HG03432 (cell line): ENCODE measurements around the gene SEC23B.
A peak's percentile ranks its signal among the peaks of the same experiment; 100 is the strongest.
"Not testable (repeated sequence)": the region's sequence is repeated elsewhere in the genome, so short reads cannot be mapped to it uniquely, and the experiment has no call there.

ENCODE experiments used
- ATAC-seq: cut with Tn5 transposase; IDR thresholded peaks from one replicate; pipeline ENCODE4 v1.9.1; 2021; ENCODE audit warnings: mild to moderate bottlenecking, moderate library complexity; ENCODE audit not compliant: unreplicated experiment

Gene SEC23B

DNA sequence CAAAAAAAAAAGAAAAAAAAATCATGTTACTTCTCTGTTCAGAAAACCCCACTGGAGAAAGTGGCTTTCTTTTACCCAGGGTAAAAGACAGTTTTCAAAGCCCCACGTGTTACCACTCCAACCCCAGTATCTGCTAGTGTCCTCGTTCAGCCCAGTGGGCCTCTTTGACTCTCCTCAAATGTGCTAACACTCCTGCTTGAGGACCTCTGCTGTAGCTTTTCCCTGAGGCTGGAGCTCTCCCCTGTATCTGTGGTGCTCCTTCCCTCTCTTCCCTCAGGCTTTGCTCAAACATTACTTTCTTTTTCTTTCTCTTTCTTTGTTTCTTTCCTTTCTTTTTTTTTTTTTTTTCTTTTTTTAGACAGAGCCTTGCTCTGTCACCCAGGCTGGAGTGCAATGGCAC is 15.3 kb downstream of the SEC23B start:
- ATAC-seq, result no peak

DNA sequence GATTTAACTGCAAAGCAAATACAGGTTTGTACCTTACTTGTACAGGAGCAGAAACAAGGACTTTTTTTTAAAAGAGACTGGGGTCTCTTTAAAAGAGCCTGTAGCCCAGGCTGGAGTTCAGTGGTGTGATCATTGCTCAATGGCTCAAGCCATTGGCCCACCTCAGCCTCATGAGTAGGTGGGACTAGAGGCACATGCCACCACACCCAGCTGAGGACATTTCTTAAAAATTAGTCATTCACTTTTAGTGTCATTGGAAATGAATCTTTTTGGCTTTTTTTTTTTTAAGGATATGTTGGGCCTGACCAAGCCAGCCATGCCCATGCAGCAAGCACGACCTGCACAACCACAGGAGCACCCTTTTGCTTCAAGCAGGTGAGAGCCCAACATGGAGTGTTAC is 16.9 kb downstream of the SEC23B start:
- ATAC-seq, result no peak

DNA sequence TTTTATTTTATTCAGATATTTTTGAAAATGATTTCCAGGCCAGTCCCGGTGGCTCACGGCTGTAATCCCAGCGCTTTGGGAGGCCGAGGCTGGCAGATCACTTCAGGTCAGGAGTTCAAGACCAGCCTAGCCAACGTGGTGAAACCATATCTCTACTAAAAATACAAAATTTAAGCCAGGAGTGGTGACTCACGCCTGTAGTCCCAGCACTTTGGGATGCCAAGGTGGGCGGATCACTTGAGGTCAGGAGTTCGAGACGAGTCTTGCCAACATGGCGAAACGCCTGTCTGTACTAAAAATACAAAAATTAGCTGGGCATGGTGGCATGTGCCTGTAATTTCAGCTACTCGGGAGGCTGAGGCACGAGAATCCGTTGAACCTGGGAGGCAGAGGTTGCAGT is 19.0 kb downstream of the SEC23B start:
- ATAC-seq, result not testable (repeated sequence)

DNA sequence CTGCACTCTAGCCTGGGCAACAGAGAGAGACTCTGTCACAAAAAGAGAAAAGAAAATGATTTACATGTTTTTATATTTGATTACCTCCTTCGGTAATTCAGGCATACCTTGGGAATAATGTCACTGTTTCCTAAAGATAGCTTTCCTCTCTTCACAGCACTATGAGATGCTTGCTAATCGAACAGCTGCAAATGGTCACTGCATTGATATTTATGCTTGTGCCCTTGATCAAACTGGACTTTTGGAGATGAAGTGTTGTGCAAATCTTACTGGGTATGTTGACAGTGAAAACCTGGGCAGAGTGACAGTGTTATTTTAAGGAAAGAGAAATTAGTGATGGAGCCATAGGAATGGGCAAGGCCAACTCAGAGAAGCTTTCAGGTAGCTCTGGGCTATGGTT is 19.6 kb downstream of the SEC23B start:
- no peak for ATAC-seq

DNA sequence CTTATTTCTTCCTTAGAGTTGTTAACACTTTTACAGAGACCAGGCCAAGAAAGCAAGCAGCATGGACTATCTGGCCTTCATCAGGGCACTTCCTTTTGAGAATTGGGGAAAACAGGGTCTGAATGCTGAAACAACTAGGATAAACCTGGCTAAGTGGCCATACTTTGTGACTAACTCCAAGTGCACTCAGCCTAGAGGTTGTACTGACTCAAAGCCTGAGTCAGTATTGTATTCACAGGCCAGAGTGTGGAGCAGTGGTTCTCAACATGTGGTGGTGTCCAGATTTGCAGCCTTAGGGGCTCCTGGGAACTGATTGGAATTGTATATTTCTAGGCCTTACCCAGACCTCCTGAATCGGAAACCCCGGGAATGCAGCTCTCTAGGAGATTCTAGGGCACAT is 20.1 kb downstream of the SEC23B start:
- no peak for ATAC-seq

DNA sequence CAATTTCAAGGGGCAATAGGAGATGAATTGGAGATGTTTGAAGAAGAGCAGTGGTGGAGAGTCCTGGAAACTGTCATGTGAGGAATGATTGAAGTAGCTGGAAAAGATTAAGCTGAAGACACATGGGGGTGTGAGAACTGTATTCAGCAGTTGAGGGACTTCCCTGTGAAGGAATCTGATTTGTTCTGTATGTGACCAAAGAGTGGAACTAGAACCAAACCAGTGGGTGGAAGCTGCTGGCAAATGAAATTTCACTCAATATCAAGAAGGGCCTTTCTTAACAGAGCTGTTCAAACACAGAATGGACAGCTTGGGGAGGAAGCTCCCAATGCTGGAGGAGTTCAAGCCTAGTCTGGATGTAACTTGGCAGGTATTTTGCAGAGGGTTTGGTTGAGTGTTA is 21.3 kb downstream of the SEC23B start:
- ATAC-seq, result no peak

DNA sequence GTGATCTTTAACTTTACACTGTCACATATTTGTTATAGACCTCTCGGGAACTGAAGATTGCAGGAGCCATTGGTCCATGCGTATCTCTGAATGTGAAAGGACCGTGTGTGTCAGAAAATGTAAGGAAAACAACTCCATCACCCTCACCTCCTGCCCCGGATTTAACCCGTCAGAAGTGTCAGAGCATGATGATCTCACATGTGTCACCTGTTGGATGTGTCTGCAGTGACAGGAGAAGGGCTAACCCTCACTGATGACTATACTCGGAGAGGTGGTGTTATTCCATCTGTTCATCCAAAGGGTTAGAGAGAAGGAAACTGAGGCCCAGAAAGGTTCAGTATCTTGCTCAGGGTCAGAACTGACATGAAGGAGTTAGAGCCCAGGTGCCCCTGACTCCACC is 24.9 kb downstream of the SEC23B start:
- ATAC-seq, result no peak

DNA sequence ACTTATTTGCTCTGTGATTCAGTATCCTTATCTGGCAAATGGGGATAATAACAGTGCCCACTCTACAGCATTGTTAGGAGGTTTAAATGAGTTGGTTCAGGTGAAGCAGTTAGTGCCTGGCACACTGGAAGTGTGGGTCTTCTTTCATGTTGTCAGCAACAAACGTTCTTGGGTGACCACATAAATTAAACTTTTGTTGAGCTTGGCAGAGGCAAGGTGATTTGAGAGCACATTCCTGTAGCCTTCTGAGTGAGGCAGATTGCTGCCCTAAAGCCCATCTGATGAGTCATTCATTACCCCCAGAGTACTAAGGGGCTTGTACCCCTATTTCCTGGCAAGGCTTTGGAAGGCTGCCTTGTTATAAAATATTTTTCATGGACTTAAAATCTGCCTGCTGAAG is 25.8 kb downstream of the SEC23B start:
- ATAC-seq, result no peak

DNA sequence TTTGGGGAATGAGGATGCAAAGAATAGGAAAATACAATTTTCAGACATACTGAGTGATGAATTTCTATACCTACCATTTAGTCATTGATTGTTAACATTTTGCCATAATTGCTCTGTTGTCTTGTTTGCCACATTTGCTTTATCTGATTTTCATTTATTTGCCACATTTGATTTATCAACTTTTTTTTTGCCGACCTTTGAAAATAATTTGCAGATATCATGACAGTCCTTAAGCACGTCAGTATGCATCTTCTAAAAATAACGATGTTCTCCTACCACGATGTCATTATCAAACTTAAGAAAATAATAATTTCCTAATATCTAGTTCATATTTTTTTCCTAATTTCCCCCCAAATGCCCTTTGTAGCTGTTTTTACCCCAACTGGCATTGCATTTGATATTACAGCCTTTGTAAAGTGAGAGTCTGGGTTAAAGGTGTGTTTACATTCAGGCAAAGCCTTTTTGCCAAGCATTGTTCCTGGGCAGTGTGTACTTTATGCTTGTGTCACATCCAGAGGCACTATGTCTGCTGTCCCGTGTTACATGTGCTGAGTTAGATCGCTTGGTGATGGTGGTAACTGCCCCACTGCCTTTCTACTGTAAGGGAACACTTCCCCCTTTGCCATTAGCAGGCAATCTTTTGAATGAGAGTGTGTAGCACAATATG is 26.4 kb downstream of the SEC23B start:
- no peak for ATAC-seq

DNA sequence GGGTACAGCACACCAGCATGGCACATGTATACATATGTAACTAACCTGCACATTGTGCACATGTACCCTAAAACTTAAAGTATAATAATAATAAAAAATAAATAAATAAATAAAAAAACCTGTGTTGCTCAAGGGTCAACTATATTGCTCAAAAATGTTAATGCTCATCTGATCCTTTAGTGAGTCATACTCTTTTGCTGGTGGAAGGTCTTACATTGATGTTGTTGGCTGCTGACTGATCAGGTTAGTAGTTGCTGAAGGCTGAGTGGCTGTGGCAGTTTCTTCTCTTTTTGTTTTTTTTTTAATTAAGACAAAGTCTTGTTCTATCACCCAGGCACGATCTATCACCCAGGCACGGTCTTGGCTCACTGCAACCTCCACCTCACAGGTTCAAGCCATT is 29.9 kb downstream of the SEC23B start:
- no peak for ATAC-seq

DNA sequence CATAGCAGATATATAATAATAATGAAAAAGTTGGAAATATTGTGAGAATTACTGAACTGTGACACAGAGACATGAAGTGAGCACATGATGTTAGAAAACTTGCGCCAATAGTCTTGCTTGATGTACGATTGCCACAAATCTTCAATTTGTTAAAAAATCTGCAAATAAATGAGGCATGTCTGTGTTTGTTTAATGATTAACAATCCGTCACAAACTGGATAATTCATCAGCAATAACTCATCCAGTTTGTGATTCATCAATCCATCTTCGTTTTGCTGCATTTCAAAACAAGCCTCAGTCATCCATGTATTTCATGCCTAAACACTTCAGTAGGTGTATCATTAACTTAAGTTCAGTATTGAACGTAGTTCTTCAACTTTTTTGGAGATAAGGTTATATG is 34.0 kb downstream of the SEC23B start:
- ATAC-seq, result no peak

DNA sequence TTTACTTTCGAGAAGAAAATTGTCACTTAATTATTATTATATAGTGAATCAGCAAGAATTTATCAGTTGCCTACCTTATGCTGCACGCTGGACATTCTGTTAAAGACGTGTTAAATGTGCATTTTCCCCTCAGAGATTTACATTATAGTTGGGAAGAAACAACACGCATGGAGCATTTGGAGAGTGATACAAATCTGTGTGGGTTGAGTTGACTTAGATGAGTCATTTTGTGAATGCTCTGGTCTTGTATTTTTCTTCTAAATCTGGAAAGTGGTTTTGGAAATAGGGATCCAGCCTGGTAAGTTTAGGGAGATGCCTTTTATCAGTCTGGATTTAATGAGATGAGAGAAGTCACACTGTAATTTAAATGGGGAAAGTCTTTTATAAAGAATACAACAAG is 35.5 kb downstream of the SEC23B start:
- no peak for ATAC-seq

DNA sequence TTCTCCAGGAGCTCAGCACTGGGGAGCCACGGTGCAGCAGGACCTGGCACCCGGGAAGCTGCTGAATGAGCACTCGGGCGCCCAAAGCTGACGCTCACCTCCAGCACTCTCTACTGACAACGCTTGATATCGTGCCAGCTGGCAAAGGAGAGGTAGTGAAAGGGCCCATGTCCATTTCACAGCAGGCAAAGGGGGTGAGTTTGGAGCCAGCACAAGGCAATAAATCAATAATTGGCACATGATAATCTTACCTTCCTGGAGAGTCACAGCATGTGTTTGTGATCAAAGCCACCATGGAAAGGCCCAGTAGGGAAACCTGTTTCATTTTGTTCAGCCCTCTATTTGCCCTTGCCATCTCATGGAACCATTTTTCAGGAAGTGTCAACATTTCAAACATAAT is 36.2 kb downstream of the SEC23B start:
- ATAC-seq, result no peak

DNA sequence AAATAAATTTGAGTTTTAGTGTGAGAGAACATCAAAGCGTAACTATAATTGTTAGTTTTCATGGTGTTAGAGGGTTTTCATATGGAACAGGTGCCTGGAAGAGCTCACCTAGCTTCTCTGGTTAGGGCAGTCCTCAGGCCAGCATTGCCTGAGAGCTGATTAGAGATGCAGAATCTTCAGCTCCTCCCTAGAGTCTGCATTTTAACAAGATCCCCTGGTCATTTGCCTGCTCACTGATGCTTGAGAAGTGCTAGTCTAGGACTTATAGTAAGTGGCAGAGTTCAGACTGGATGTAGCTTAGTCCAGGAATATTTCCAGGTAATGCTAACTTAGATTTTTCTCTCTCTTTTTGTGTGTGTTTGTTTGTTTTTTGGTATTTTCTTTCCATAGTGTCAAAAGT is 37.8 kb downstream of the SEC23B start:
- no peak for ATAC-seq

DNA sequence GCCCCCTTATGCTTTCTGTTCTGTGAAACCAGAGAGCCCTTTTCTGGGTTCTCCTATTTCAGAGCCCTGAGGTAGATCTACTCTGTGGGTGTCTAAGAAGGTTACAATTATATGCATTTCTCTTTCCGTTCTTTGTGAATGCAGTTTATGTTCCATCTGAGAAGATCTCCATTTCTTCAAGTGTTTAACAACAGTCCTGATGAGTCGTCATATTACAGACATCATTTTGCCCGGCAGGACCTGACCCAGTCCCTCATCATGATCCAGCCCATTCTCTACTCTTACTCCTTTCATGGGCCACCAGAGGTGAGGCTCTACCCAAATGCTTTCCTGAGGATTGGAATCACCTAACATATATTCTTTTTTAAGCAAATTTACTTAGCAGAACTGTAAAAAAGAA is 40.7 kb downstream of the SEC23B start:
- ATAC-seq, result no peak

DNA sequence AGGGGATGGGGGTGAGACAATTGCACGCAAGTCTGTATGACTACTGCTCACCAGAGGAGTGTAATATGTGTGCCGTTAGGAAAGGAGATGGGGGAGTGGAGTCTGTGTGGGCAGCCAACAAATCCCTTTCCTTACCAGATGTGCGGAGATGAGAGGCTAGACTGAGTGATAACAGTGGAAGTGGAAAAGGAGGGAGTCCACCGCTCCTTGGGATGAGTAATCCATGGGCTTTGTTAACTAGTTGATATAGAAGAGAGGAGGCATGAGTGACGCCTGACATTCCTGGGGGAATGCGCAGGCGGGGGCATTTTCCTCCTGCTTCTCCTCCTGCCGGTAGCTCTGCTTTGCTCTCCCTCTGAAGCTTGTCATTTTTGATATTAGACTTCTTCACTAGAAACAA is 46.0 kb downstream of the SEC23B start:
- no peak for ATAC-seq

DNA sequence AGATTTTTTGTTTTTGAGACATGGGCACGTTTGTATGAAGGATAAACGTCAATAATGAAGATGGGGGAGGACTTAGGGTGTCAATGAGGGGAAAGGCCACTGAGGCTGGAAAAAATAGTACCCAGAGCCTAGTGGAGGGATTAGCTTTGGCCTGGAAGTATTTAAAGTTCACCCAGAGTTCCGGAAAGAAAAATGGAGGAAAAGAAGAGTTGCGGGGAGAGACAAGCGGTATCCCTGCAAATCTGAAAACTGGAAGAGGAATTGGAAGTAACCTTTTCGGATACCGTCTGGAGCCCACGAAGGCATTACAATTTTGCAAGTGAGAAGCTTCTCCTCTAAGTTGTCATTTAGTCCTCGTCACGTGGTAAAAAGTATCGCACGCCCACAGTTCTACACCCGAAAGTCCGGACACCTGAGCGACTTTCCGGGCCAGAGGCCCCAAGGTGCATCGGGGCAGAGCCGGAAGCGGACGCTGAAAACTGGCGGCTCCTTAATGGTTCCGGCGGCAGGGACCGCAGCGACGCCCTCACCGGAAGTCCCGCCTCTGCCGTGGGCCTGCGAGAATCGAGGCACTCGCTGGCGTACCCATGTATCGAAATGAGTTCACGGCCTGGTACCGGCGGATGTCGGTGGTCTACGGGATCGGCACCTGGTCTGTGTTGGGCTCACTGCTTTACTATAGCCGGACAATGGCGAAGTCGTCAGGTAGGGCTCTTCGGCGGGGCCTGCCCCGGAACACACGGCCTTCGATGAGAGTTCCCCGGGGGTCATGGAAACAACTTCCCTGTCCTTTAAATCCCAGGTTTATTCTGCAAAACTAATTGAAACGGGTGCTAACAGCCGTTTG is 59.4 kb downstream of the SEC23B start, which contains the start of gene SMIM26:
Gene SMIM26, plus strand, starts transcription at position 541 of the 847 bp plus-strand sequence. Its CDS starts 47 bp downstream, at position 588.
- ATAC-seq, result peak; percentile 100

DNA sequence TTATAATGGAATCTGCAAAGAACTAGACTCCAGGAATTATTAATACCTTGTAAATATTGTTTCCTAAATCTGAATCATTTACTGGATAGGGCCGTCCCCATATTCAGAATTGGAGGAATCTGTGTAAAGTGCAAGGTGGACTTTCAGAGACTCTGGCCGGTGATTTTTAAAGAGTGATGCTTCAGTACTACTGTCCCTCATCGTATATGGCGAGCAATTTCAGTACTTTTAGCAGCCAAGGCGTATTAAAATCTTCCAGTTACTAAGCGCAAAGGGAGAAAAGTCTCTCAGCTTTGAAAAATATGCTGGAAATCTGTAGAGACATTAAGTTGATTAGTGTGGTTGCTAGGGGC is 60.0 kb downstream of the SEC23B start:
- ATAC-seq, result peak; percentile 18

DNA sequence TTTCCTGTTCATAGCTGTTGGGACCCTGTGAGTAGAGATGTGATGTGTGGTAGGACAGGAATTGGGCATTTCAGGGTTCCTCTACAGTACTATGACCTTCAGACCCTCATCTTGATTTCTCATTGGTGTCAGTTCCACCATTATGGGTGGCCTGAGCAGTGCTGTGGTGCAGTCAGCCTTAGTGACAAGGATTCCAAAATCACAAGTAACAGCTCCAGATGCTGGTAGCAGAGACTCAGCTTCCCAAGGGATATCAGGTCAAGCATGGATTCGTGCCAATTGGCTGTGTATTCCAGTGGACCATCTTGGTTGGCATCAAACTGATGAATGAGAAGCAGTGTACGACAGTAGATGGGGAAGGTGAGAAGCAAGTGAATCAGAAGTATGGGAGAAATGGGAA is 63.3 kb downstream of the SEC23B start:
- ATAC-seq, result no peak

DNA sequence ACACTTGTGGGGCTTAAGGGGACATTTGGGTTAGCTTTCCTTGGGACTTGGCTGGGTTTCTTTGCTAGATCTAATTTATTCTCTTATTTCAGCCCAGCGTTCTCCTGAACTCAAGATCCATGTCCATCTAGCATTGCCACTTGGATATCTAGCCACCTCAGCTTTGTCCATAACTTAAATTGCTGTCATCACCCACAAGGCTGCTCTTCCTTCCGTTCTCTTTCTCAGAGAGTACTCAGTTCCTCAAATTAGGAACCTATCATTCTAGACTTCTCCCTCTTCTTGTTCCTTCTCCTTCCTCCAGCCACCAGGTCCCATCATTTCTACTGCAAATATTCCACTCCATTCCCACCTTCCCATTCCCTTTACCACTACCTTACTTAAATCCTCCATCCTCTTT is 63.8 kb downstream of the SEC23B start:
- no peak for ATAC-seq

DNA sequence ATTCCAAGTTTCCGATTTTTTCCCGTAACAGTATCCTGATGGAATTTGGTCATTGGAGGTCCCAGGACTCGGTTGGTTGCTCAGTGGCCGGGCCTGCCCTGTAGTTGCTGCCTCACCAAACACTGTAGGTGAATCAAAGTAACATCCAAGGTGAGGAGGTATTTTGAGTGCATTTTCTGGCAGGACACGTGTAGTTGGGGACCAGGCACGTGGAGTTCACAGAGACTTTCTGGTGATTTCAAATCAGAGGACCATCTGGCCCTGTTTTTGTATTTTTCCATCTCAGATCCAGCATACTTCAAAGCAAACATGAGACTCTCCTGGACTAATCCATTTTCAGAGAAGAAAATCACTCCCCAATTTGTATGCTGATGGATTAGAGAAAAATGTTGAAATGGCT is 70.2 kb downstream of the SEC23B start:
- ATAC-seq, result no peak

DNA sequence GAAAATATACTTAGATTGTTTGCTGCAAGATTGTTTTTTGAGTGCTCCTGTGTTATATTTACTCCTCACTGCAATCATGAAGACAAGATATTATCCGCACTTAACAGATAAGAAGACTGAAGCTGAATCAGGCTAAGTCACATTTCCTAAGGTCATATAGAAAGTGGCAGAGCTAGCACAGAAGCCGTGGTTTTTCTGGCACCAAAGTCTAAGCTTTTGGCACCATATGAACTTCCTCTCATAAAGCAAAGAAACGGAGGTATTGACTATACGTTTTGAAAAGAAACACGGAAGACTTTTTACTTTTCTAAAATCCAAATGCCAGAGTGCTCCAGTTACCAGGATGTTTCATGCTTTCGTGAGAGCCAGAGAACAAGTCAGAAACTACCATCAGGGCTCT is 70.8 kb downstream of the SEC23B start:
- ATAC-seq, result no peak

DNA sequence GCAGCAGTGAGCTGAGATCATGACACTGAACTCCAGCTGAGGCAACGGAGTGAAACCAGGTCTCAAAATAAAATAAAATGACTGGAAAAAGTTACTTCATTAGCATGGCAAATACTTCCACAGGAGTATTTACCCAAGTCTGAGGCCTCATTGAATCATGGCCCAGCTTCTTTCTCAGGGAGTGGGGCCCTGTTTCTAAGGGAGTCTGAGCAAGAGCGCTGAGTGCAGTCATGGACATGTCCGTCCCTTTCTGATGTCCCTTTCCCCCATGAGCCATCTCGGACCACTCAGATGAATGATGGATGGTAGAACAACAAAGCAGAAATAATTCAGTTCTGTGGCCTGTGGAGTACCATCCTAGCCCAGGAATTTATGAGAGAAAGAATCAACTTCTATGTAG is 72.3 kb downstream of the SEC23B start:
- ATAC-seq, result no peak
